ENCODE measurements around the gene AKT1.

DNA sequence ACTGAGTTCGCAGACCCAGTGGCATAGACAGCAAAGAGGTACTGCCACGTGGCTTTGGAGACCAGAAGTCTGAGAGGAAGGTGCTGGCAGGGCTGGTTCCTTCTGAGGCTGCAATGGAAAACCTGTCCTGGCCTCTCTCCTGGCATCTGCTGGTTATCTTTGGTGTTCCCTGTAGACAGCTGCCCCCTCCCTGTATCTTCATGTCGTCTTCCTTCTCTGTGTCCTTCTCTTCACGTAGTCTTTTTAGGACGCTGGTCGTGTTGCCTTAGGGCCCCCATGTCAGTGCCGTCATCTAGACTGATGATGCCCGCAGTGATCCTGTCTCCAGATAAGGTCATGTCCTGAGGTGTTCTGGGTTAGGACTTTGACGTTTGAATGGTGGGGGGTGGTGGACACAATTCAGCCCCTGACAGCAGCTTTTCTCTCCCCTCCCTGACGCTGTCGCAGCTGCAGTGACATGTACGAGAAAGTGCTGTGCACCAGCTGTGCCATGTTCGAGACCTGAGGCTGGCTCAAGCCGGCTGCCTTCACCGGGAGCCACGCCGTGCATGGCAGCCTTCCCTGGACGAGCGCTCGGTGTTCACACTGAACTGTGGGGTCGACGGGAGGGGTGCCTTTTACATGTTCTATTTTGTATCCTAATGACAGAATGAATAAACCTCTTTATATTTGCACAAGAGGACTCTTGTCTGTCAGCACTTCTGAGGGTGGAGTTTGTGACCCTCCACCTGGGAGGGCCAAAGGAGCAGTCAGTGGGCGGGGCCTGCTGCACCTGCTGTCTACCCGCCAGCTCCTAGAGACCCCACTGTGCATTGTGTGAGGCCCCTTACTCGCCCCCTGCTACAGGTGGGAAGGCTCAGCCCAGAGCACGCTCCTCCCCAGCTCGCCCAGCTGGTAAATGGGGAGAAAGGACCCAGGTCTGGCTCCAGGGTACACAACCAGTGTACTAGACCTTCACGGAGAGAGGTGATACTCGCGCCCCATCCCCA lies 36.3 kb downstream of the AKT1 start:
- no peak for TF ChIP-seq POLR2A (IDR thresholded peaks at IDR 0.05)
- TF ChIP-seq, protein P1, sequence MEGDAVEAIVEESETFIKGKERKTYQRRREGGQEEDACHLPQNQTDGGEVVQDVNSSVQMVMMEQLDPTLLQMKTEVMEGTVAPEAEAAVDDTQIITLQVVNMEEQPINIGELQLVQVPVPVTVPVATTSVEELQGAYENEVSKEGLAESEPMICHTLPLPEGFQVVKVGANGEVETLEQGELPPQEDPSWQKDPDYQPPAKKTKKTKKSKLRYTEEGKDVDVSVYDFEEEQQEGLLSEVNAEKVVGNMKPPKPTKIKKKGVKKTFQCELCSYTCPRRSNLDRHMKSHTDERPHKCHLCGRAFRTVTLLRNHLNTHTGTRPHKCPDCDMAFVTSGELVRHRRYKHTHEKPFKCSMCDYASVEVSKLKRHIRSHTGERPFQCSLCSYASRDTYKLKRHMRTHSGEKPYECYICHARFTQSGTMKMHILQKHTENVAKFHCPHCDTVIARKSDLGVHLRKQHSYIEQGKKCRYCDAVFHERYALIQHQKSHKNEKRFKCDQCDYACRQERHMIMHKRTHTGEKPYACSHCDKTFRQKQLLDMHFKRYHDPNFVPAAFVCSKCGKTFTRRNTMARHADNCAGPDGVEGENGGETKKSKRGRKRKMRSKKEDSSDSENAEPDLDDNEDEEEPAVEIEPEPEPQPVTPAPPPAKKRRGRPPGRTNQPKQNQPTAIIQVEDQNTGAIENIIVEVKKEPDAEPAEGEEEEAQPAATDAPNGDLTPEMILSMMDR (IDR thresholded peaks at IDR 0.05), result no peak
